Raji (cell line): ENCODE results near the gene ADCYAP1R1.

Source experiments
- POLR2A ChIP-seq: IDR thresholded peaks from 2 replicates; pipeline ENCODE4 v1.6.1; 2011; ENCODE audit warnings: low read depth, low read length, control low read depth; ENCODE audit not compliant: insufficient read depth

ADCYAP1R1 gene

DNA sequence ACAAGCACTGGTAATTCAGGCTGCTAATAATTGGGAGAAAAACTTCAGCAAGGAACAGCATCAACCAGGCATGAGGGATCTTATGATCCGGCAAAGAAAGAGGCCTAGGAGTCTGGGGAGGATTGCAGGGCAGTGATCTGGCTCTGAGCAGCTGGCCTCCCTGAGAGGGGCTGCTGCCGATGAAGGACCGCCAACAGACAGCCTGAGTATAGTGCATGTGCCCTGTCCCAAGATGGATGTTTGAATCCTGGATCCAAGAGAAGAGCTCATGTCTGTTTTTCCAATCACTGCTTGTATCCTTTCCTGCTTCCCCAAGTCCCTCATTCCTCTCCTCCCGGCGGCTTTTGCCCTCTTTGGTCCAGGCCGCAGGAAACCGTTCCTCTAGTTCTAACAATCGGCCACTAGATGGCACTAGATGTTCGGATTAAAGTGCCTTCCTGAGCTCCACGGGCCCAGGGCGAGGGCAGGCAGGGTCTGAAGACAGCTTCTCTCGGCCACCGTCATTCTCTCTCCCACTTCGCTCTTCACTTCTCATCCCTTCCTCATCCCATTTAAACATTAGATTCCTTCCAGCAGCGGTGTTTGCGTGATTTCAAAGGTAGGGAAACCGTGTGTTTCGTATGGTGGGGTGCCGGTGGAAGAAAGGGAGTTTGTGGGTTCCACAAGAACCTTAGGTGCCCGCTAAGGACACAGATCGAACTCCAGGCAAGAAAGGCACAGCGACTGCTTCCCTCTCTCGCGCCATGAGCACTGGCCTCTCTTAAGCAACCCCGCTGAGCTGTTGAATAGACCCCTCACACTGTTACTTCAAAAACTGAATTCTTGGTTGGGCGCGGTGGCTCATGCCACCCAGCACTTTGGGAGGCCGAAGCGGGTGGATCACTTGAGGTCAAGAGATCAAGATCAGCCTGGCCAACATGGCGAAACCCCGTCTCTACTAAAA lies 82.4 kb downstream of the ADCYAP1R1 start:
- TF ChIP-seq POLR2A = no peak

DNA sequence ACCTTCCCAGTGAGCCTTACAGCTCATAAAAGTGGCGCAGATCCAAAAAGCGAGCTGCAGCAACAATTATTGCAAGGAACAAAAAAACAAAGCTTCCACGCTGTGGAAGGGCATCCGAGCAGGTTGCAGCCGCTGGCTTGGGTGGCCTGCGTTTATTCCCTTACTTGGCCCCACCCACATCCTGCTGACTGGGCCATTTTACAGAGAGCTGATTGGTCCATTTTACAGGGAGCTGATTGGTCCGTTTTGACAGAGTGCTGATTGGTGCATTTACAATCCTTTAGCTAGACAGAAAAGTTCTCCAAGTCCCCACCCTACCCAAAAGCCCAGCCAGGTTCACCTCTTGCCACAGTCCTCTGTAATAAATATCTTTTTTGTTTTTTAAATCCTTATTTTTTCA lies 85.1 kb downstream of the ADCYAP1R1 start:
- no peak for TF ChIP-seq POLR2A

DNA sequence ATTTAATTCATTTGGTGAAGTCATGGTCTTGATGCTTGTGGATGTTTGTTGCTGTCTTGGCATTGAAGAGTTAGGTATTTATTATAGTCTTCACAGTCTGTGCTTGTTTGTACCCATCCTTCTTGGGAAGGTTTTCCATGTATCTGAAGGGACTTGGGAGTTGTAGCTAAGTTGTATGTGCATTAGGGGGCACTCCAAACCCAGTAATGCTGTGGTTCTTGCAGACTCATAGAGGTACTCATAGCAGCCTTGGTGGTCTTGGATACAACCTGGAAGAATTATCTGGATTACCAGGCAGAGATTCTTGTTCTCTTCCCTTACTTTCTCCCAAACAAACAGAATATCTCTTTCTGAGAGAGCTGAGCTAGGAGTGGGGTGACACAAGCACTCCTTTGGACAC lies 93.2 kb downstream of the ADCYAP1R1 start:
- no peak for TF ChIP-seq POLR2A

DNA sequence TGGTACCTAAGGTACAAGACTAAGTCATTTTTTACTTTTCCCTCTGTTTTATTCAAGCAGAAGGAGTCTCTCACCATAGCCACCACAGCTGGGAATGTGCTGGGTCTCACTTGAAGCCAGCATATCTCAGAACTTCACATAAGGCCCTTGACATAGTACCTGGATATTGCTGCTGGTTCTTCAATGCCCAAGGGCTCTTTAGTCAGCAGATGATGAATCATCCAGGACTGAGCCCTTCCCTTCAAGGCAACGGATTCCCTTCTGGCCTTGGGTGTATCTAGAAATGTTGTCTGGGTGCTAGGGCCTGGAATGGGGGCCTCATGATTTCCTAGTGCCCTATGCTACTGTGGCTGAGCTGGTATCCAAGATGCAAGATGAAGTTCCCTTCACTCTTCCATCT lies 93.9 kb downstream of the ADCYAP1R1 start:
- no peak for TF ChIP-seq POLR2A

DNA sequence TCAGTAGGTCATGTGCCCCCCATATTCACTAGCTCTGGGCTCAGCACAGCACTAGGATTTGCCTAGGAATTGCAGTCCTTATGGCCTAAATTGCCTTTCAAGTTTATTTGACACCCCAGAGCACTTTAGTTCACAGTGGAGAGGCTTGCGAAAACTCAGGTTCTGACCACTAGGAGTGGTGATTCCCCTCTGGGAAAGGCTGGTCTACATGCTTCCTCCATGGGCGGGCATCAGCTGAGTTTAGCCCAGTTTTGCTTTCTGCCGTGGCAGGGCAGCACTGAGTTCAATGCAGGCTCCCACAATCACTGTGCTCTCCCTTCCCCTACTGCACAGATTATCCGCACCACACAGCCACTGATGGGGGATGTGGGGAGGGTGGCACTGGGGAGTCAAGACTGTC lies 94.4 kb downstream of the ADCYAP1R1 start:
- no peak for TF ChIP-seq POLR2A

DNA sequence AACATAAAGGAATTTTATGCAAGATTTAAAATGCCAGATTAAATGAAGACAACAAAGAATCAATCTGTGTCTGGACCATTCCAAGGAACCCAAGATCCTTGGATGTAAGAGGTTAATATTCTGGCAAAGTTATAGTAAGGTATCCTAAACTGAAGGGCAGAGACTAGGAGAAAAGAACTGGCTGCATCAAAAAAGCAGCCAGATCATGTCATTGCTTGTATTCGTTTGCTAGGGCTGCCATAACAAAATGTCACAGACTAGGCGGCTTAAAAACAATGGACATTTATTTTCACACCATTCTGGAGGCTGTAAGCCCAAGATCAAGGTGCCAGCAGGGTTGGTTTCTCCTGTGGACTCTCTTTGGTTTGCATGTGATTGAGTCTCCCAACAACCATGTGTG lies 99.7 kb downstream of the ADCYAP1R1 start:
- no peak for TF ChIP-seq POLR2A

DNA sequence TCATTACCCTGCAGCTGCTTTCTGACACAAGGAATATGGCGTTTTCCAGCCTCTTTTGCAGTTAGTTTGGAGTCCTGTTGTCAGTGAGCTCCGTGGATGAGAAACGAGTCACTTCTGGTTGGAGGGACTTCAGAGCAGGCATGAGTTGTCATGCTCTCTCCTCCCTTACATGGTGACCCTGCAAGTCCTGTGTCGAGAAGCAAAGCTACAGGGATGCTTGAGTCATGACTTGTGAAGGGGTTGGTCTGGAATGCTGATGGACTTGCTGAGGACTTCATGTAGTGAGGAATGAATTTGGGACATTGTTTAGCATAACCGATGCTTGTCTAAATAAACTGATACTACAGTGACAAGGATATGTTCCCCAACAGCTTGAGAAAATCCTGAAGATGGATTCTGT lies 108.8 kb downstream of the ADCYAP1R1 start:
- TF ChIP-seq POLR2A = no peak
